Stimulated activated CD4-positive, alpha-beta T cell treated with anti-CD3 and anti-CD28 coated beads, Interleukin-12 subunit alpha, Interleukin-12 subunit beta, amount 100 ng/mL, for 48 hours (primary cell): ENCODE data around the gene YPEL3.
"Not testable (repeated sequence)": the region's sequence is repeated elsewhere in the genome, so short reads cannot be mapped to it uniquely, and the experiment has no call there.

Source experiments
- DNase-seq, 3 donors: peaks; one replicate each; pipeline ENCODE4 v3.0.0-alpha.2; 2020; ENCODE audit warnings: low read depth in 2 of 3, low spot score in 1 of 3

Gene YPEL3, protein sequence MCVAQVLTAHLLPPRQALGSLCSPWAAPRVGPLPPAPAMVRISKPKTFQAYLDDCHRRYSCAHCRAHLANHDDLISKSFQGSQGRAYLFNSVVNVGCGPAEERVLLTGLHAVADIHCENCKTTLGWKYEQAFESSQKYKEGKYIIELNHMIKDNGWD

DNA sequence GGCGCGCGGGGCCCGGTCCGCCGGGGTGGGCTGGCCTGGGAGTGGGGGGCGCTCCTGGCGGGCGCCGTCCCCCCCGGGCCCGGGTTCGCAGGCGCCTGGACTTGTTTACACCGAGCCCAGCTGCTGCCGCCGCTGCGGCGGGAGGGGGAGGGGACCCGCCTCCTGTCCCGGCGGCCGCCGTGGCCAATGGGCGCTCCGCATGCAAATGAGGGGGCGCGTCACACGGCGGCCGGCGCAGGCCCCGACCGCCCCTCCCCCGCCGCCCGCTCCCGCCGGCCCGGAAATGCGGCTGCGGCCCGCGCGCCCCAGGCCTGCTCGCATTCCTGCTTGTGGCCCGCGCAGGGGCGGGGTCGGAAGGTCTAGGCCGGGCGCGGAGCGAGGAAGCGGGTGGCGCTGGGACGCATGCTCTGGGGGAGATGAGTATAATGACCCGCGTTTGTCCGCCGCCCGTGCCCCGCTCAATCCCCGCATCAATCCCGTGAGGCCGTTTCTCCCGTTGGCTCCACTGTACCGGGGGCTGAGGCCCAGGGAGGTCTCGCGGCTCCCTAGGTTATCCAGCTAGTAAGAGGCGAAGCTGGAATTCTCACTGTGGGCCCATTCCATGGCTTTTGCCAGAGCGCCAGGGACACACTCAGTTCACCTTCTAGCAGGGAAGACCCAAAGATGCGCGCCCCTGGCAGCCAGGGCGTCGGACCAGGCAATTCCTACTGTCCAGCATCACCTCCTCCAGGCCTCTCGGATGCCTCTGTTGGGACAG, at the start of gene YPEL3:
Gene YPEL3, minus strand, starts transcription at position 109 of the 757 bp plus-strand sequence. CDS start 731 bp downstream, outside the sequence.
- DNase-seq: peak; percentile 79 to 84 (median 81)

DNA sequence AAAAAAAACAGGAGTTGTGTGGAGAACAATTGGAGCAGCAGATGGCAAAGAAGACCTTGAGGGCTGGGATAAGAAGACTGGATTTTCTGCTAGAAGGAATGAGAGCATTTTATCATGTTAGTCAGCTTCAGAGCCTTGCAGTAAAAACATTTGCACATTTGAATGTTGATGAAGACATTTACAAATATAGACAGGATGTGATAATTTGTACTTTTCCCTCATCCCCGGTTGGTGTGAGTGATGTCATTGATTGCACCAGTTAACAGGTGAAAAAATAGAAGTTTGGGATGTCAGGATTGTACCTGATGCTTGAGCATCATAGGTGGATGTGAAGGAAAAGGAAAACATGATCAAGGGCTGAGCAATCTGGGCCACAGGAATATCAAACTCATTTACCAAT, 49.6 kb upstream of the YPEL3 start:
- DNase-seq: no peak

DNA sequence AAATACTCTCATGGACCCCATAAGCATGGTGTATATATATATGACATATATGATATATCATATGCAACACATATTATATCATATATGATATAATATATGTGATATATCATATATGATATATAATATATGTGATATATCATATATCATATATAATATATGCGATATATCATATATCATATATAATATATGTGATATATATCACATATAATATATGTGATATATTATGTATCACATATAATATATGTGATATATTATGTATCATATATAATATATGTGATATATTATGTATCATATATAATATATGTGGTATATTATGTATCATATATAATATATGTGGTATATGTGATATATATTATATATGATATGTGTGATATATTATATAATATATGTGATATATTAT, 48.9 kb upstream of the YPEL3 start:
- no peak for DNase-seq

DNA sequence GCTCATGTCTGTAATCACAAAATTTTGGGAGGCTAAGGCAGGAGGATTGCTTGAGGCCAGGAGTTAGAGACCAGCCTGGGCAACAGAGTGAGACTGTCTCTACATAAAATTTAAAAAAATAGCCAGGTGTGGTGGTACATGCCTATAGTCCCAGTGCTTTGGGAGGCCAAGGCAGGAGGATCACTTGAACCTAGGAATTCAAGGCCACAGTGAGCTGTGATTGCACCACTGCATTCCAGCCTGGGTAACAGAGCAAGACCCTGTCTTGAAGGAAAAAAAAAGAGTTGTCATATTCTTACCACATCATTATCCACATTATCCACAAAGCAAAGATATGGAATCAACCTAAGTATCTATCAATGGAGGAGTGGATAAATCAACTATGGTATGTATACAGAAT, 48.0 kb upstream of the YPEL3 start:
- DNase-seq: no peak

DNA sequence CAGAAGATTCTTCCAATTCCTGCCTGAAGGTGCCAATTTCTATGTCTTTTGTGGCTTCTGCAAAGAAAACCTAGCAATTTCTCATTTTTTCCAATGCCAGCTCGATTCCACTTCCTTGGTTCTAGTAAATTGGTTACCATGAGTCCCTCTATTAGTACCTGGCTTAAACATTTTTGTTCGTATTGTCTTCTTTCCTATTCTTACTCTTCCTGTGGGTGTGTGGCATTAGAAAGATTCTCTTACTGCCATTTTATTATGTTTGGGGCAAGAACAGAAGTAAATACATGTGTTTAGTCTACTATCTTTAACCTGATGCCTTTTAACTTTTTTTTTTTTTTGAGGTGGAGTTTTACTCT, 47.3 kb upstream of the YPEL3 start:
- no peak for DNase-seq

DNA sequence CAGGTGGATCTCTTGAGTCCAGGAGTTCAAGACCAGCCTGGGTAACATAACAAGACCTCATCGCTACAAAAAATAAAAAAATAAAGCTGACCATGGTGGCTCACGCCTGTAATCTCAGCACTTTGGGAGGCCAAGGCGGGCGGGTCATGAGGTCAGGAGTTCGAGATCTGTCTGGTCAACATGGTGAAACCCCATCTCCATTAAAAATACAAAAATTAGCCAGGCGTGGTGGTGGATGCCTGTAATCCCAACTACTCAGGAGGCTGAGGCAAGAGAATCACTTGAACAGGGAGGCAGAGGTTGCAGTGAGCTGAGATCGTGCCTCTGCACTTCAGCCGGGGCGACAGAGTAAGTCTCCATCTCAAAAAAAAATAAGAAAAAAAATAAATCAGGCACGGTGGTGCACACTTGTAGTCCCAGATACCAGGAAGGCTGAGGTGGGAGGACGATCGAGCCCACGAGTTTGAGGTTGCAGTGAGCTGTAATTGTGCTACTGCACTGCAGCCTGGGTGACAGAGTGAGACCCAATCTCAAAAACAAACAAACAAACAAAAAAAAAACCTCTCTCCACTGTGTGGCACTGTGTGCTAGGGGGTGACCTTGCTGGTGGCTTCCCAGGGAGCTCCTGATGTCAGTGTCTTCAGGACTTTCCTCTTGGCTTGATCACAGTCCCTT, 46.8 kb upstream of the YPEL3 start:
- no peak for DNase-seq

DNA sequence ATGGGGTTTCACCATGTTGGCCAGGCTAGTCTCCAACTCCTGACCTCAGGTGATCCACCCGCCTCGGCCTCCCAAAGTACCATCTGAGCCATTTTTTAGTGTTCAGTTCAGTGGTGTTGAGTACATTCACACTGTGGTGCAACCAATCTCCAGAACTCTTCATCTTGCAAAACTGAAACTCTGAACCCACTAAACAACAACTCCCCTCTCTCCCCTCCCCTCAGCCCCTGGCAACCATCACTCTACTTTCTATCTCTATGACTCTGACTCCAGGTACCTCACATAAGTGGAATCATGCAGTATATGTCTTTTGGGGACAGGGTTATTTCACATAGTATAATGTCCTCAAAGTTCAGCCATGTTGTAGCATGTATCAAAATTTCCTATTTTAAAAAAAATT, 45.7 kb upstream of the YPEL3 start:
- DNase-seq: no peak

DNA sequence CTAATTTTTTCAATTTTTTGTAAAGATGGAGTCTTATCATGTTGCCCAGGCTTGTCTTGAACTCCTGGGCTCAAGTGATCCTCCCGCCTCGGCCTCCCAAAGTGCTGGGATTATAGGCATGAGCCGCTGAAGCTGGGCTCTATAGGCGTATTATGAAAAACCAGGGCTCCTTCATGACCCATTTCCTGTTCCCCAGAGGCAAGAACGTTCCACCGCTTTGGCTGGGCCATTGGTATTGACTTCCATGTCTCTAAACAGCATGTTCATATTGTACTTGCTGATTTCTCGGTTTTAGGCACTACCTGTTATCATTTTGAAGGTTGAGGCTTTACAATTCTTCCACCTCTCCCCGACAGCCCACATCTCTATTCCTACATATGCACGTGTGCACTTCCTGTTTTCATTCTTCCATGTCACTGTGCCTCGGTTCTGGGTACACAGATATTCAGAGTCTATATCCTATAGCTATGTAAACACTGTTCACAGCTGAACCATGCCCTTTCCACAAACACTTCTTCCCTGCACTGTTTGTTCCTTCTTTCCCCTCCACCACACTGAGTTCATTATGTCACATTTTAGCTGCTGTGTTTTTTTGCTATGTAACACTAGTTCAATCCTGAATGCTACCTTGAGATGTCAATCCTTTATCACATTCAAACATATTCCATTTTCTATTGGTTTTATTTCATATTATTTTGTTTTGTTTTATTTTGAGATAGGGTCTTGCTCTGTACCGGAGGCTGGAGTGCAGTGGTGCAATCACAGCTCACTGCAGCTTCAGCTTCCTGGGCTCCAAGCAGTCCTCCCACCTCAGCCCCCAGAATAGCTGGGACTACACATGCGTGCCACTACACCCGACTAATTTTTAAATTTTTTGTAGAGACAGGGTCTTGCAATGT, 43.8 kb upstream of the YPEL3 start:
- DNase-seq: no peak

DNA sequence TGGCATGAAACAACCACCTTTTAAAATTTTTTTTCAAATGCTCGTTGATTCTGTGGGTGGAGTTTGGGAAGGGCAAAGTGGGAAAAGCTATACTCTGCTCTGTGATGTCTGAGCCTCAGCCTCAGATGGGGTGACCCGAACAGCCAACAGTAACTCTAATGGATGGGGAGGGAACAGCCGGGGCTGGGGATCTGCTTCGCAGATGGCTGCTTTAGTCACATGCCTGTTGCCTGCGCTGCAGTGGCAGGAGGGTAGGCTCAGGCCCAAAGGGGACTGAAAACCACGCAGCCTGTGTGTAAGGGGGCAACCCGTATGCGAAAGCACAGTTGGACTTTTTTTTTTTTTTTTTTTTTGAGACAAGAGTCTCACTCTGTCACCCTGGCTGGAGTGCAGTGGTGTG, 41.9 kb upstream of the YPEL3 start:
- no peak for DNase-seq

DNA sequence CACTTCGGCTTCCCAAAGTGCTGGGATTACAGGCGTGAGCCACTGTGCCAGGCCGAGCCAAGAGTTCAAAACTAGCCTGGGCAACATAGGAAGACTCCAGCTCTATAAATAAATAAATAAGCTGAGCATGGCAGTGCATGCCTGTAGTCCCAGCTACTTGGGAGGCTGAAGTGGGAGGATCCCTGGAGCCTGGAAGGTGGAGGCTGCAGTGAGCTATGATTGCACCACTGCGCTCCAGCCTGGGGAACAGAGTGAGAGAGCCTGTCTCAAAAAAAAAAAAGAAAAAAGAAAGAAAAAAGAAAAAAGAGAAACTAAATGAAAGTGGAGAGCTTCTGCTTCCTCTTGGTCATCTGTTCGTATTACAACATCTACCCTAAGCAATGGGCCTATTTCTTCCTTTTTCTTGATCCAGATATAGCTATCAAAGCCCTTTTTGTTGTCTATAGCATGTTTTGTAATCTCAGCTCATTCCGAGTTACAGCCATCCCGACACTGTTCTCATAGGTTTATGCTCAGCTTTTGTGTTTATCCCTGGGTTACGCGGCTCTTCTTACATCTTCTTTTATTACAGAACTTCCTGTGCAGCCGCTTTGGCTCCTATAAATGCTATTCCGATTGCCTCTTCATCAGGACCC, 41.1 kb upstream of the YPEL3 start:
- no peak for DNase-seq

DNA sequence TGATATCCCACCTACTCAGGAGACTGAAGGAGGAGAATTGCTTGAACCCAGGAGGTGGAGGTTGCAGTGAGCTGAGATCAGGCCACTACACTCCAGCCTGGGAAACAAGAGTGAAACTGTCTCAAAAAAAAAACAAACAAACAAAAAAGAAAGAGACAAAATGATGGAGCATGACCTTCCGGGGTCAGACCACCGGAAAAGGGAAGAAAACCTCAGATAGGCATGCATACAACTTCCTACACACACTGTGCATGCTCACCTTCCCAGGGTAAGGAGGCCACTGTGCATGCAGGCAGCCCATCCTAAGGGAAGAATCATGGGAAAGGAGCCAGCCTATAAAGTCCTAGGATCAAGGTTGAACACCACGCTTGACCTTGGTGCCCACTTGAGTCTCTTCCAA, 36.6 kb upstream of the YPEL3 start:
- no peak for DNase-seq

DNA sequence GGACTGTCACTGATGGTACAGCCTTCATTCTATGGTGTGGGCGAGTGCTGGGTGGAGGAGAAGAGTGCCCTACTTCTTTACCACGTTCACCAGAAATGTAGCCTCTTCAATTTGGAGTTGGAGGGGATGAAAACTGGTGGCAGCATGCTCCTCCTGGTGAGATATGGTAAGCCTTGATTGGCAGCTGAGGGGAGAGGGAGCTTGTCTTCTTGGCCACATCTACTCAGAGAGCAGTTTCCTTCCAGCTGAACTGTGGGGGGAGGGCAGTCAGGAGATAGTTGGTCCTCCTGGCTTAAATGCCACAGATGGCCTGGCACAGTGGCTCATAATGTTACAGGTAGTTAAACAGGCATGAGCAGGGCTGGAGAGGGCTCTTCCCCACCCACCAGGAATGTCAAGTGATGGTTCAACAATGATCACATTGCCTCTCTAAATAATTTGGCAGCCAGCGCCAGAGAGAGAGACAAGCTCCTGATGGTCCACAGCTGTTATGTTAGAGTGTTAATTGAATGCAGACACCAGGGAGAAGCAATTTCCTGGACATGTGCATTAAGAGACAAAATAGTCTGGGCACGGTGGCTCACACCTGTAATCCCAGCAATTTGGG, 36.0 kb upstream of the YPEL3 start:
- DNase-seq: no peak

DNA sequence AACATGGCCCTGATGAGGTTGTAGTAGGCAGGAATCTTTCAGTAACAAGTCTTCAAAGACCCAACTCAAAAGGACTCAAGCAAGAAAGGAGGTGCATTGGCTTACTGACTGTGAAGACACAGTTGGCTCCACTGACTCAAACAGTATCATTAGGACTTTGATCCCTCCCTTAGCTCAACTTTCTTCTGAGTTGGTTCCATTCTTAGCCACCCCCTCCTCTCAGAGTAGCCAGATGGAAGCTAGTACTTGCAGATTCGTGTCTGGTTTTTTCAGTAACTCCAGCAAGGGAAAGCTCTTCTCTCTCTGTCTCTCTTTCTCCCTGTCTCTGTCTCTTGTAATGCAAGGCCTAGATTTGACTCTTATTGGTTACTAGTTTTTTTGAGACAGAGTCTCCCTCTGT, 32.0 kb upstream of the YPEL3 start:
- no peak for DNase-seq

DNA sequence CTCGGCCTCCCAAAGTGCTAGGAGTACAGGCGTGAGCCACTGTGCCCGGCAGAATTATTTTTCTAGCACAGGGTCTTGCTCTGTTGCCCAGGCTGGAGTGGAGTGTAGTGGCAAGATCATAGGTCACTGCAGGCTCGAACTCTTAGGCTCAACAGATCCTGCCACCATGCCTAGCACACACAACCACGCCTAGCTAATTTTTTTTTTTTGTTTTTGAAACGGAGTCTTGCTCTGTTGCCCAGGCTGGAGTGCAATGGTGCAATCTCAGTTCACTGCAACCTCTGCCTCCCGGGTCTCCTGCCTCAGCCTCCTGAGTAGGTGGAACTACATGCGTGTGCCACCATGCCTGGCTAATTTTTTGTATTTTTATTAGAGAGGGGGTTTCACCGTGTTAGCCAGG, 29.7 kb upstream of the YPEL3 start:
- not testable (repeated sequence) for DNase-seq

DNA sequence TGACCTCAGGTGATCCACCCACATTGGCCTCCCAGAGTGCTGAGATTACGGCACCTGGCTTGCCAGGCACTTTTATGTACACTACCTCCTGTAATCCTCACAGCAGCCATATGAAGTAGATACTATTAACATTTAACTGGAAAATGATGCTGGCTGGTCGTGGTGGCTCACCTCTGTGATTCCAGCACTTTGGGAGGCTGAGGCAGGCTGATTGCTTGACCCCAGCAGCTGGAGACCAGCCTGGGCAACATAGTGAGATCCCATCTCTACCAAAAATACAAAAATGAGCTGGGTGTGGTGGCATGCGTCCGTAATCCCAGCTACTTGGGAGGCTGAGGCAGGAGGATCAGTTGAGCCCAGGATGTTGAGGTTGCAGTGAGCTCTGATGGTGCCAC, 29.0 kb upstream of the YPEL3 start:
- no peak for DNase-seq

DNA sequence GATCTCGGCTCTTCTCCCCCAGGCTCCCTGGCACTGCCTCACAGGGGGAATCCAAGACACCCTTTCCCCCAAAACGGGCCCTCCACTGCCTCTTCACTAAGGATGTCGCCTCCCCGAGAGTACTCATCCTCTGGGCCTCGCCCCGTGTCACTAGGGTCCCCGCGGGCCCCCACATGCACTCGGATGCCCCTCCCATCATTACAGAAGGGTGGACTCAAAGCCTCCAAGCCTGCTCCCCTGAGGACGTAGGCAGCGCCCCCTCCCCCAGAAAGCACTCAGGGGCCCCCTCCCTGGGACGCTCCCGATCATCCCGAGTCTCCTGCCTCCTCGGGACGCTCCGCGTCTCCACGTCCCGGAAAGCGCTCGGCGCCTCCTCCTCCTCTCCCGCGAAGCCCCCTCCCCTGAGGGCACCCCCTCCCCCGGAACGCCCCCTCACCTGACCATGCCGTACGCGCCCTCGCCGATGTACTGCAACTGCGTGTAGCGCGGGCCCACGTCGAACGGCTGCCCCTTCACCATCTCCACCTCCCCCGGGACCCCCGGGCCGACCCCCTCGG, 26.7 kb upstream of the YPEL3 start:
- DNase-seq: no peak

DNA sequence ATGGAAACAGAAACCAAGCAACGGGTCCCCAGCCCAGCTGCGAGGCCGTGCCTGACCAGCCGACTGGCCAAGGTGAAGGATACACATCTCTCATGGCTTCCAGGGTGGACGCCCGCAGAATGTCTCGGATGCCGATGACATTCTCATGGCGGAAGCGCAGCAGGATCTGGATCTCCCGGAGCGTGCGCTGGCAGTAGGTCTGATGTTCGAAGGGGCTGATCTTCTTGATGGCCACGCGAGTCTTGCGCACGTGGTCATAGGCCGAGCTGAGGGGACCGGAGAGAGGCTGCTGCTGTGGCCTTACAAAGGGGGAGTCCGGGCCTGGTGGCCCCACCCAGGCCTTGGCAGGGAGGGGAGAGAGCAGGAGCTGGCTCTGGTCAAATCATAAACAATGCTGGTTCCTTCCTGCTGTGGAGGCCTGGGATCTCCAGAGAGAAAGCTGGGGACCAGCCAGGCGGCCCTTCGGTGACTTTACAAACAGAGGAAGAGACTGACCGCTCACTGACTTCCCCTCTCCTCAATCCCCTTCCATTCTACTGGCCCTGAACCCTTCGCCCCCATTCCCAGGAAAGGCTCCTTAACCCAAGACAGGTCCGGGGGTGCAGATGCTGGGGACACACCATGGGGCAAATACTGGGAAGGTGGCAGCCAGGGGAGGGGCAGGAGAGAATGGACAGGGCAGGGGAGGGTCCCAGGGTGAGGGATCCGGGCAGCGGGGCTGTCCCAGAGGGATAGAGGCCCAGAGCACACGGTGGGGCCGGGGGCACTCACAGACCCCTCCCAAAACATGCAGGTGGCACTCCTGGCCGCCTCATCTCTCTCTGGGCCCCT, 25.9 kb upstream of the YPEL3 start:
- DNase-seq: no peak

DNA sequence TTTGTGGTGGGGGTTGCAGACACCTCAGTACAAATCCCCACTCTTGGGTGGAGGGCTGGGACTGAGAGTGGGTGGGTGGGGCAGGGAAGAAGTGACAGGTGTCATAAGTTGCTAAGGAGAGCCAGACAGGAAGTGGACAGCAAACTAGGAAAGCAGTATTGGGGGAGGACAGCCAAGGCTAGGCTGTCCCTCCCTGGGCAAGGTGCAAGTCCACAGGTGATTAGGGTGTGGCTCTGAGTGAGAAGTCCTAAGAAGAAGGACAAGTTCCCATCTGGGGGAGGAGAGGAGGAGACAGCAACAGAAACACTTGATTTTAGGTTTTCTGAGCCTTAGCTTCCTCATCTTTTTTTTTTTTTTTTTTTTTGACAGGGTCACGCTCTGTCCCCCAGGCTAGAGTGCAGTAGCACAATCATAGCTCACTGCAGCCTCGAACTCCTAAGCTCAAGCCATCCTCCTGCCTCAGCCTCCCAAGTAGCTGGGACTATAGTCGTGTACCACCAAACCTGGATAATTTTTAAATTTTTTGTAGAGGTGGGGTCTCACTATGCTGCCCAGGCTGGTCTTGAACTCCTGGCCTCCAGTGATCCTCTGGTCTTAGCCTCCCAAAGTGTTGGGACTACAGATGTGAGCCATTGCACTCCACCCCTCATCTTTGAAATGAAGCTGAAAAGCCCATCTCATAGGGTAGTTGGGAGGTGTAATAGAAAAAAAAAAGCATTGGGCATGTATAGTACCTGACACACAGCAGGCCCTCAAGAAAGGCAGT, 24.5 kb upstream of the YPEL3 start:
- DNase-seq: no peak

DNA sequence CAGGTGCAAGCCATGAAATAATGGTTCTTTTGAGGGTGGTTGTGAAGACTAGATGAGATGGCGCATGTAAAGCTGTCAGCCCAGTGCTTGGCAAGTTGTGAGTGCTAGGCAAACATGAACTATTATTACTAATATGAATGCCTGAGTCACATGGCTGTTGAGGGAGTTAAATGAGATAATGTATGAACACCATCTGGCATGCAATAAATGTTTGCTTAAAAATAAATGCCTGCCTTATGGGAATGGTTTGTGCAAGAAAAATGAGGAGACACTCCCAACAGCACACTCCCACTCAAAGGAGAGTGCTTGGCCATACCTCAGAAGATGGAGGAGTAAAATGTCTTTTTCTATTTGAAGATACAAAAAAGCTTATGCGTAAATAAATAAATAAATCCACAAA, 23.4 kb upstream of the YPEL3 start:
- no peak for DNase-seq
